Stomach smooth muscle (tissue), 2 donors: ENCODE results near the gene PHACTR2.

Source experiments
- H3K27ac ChIP-seq: one replicate; pipeline ENCODE4 v1.7.0; 2013; ENCODE audit warnings: mild to moderate bottlenecking, low read length, inconsistent platforms
- H3K27me3 ChIP-seq, 2 donors: one replicate each; pipeline ENCODE4 v1.7.0; 2013; ENCODE audit warnings: low read length in 2 of 2; ENCODE audit not compliant: insufficient read depth in 2 of 2, control insufficient read depth in 1 of 2
- H3K36me3 ChIP-seq, 2 donors: one replicate each; pipeline ENCODE4 v1.7.0; 2013; ENCODE audit warnings: low read length in 2 of 2; ENCODE audit not compliant: control insufficient read depth in 2 of 2, insufficient read depth in 2 of 2
- H3K4me1 ChIP-seq: one replicate; pipeline ENCODE4 v1.7.0; 2013; ENCODE audit warnings: low read length; ENCODE audit not compliant: control insufficient read depth, insufficient read depth
- H3K4me3 ChIP-seq, 2 donors: one replicate each; pipeline ENCODE4 v1.7.0; 2013; ENCODE audit warnings: low read length in 2 of 2
- H3K9ac ChIP-seq, 2 donors: one replicate each; pipeline ENCODE4 v1.7.0; 2013; ENCODE audit warnings: low read length in 2 of 2, mild to moderate bottlenecking in 1 of 2
- H3K9me3 ChIP-seq, 2 donors: one replicate each; pipeline ENCODE4 v1.7.0; 2013; ENCODE audit warnings: low read length in 2 of 2; ENCODE audit not compliant: control insufficient read depth in 2 of 2
- donor health status: healthy.
- donor health status: Pancreatic carcinoma.

Gene PHACTR2

GRCh38 chr6:143750877-143751276 is 73.1 kb downstream of the PHACTR2 start:
- Histone ChIP-seq H3K27ac (no peak overlapping the region), H3K4me3 (no peak overlapping the region), H3K9me3 (no peaks in the 10 kb centered on the region), H3K9ac (no peak overlapping the region), H3K27me3 (no peaks in the 10 kb centered on the region), H3K4me1 (peaks cover 10% of the 10 kb centered on the region), H3K36me3 (peaks cover 0 to 2% of the 10 kb centered on the region in 2 donors)

DNA sequence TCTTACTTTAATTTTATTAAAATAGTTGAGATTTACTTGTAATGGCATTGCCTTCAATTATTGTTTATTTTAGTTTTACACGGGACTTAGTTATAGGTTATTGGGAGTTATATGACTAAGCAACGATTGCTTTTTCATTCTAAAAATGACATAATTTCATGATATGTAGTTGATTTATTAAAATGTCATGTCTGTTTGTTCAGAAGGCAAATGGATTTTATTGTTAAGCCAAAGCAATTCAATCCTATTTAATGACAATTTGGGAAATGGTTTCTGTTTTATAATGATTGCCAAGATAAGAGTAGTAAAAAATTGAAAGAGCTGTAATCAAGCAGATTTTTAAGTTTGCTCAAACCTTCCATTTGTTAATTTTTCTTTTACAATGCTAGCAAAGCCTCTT is 74.7 kb downstream of the PHACTR2 start:
- Histone ChIP-seq H3K4me3 (no peak overlapping the region), H3K9ac (no peak overlapping the region), H3K4me1 (peaks cover 3% of the 10 kb centered on the region), H3K27me3 (no peaks in the 10 kb centered on the region), H3K27ac (no peak overlapping the region), H3K36me3 (peaks cover 4 to 7% of the 10 kb centered on the region in 2 donors), H3K9me3 (no peaks in the 10 kb centered on the region)

GRCh38 chr6:143753678-143754077 is 75.9 kb downstream of the PHACTR2 start:
- Histone ChIP-seq H3K4me3 (peak overlapping the region in 1 of 2 donors; percentile 4), H3K27ac (no peak overlapping the region), H3K36me3 (peaks cover 5 to 8% of the 10 kb centered on the region in 2 donors), H3K9me3 (no peaks in the 10 kb centered on the region), H3K27me3 (no peaks in the 10 kb centered on the region), H3K9ac (no peak overlapping the region), H3K4me1 (peaks cover 3% of the 10 kb centered on the region)

GRCh38 chr6:143754204-143754603 is 76.4 kb downstream of the PHACTR2 start:
- Histone ChIP-seq H3K9me3 (no peaks in the 10 kb centered on the region), H3K27me3 (no peaks in the 10 kb centered on the region), H3K4me3 (peak overlapping the region; percentile 50 to 62), H3K4me1 (peaks cover 3% of the 10 kb centered on the region), H3K36me3 (peaks cover 5 to 8% of the 10 kb centered on the region in 2 donors), H3K9ac (no peak overlapping the region), H3K27ac (no peak overlapping the region)

- Histone ChIP-seq H3K4me3 (no peak overlapping the region), H3K9me3 (no peaks in the 10 kb centered on the region), H3K4me1 (peaks cover 3% of the 10 kb centered on the region), H3K36me3 (peaks cover 5 to 8% of the 10 kb centered on the region in 2 donors), H3K27me3 (no peaks in the 10 kb centered on the region), H3K9ac (no peak overlapping the region), H3K27ac (no peak overlapping the region)
Observed at GRCh38 chr6:143755301-143755744, 77.6 kb downstream of the PHACTR2 start.

DNA sequence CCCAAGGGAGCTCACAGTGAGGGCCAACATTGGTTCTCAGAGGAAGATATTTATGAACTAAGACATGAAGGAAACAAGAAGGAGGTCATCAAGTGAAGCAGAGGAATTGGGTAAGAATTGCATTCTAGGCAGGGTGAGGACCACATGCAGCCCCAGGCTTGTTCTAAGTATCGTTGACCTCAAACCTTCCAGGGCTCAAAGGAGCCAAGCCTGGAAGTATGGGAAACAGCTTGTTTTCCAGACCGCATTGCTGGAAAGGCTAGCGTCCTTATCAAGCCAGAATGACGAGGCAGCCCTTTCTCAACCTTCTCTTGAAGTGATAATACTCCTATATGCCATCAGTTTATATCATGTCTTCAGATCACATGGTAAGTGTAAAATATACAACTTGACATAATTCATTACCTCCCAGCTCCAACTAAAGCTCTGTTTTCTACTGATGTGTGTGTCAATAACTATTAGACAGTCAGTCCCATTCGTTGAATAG is 79.6 kb downstream of the PHACTR2 start:
- no peaks in the 10 kb centered on the region for H3K27me3 ChIP-seq
- no peak overlapping the region for H3K27ac ChIP-seq
- peaks cover 7 to 12% of the 10 kb centered on the region in 2 donors for H3K36me3 ChIP-seq
- H3K4me3 ChIP-seq, result no peak overlapping the region
- no peak overlapping the region for H3K9ac ChIP-seq
- H3K4me1 ChIP-seq, result no peaks in the 10 kb centered on the region
- H3K9me3 ChIP-seq, result no peaks in the 10 kb centered on the region

GRCh38 chr6:143758551-143758950 is 80.8 kb downstream of the PHACTR2 start:
- H3K27ac ChIP-seq, result no peak overlapping the region
- peaks cover 7 to 12% of the 10 kb centered on the region in 2 donors for H3K36me3 ChIP-seq
- no peaks in the 10 kb centered on the region for H3K9me3 ChIP-seq
- no peak overlapping the region for H3K9ac ChIP-seq
- no peak overlapping the region for H3K4me3 ChIP-seq
- no peaks in the 10 kb centered on the region for H3K27me3 ChIP-seq
- no peaks in the 10 kb centered on the region for H3K4me1 ChIP-seq

GRCh38 chr6:143759666-143760065 is 81.9 kb downstream of the PHACTR2 start:
- Histone ChIP-seq H3K4me3 (no peak overlapping the region), H3K9me3 (no peaks in the 10 kb centered on the region), H3K27me3 (no peaks in the 10 kb centered on the region), H3K4me1 (no peaks in the 10 kb centered on the region), H3K27ac (no peak overlapping the region), H3K9ac (no peak overlapping the region), H3K36me3 (peaks cover 9 to 12% of the 10 kb centered on the region in 2 donors)

DNA sequence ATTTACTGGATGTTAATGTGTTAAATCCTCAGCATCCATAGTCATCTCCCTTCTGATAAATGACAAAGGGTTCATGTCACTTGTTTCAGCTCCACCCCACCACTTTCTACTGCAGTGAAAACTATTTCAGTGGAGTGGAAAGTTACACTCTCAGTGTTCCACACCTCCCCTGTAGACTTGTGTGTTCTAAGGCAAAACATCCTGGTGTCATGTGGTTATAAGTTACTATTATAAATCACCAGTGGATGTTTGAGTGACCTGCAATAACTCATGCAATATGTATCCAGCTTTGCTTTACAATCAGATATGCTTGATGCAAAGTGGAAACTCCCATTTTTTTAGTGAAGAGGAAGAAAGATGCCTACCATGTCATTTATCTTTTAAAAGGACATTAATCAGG is 83.3 kb downstream of the PHACTR2 start:
- Histone ChIP-seq H3K9me3 (no peaks in the 10 kb centered on the region), H3K36me3 (peaks cover 14 to 16% of the 10 kb centered on the region in 2 donors), H3K4me1 (no peaks in the 10 kb centered on the region), H3K9ac (no peak overlapping the region), H3K4me3 (no peak overlapping the region), H3K27ac (no peak overlapping the region), H3K27me3 (no peaks in the 10 kb centered on the region)

DNA sequence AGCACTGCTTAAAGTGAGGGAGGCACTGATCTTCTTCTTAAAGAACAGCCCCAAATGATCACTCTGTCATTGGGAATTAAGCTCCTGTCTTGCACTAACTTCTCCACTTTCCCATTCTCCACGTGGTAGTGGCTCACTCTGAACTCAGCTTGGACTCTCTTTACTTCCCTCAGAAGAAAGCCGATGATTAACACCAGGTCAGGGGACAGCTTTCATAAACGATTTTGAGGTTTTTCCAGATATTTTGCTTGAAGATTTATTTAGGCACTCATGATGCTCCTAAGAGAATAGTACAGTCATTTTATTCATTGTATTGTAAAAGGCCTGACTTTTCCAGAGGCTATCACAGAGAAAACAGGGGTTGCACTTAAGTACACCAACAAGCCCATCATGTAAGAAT is 84.4 kb downstream of the PHACTR2 start:
- H3K27me3 ChIP-seq, result no peaks in the 10 kb centered on the region
- no peak overlapping the region for H3K27ac ChIP-seq
- H3K36me3 ChIP-seq, result peaks cover 14 to 16% of the 10 kb centered on the region in 2 donors
- H3K9ac ChIP-seq, result no peak overlapping the region
- H3K9me3 ChIP-seq, result no peaks in the 10 kb centered on the region
- H3K4me1 ChIP-seq, result no peaks in the 10 kb centered on the region
- no peak overlapping the region for H3K4me3 ChIP-seq

GRCh38 chr6:143765422-143766184 is 87.8 kb downstream of the PHACTR2 start:
- H3K4me1 ChIP-seq, result no peaks in the 10 kb centered on the region
- H3K27me3 ChIP-seq, result no peaks in the 10 kb centered on the region
- H3K4me3 ChIP-seq, result no peak overlapping the region
- H3K36me3 ChIP-seq, result peaks cover 9 to 10% of the 10 kb centered on the region in 2 donors
- no peak overlapping the region for H3K27ac ChIP-seq
- no peak overlapping the region for H3K9ac ChIP-seq
- H3K9me3 ChIP-seq, result no peaks in the 10 kb centered on the region
